Renal cortex interstitium (tissue), 11 donors: ENCODE measurements around the gene FKBP10. TPM values are rescaled to one million over a fixed set of nuclear protein-coding genes. Genes with fewer than 3 reads are reported as not detected.

Source experiments
- DNase-seq, 11 donors: peaks; one replicate each; pipeline ENCODE4 v3.0.0-alpha.2; 2013; ENCODE audit warnings: low read depth in 9 of 11, low spot score in 4 of 11; ENCODE audit errors: extremely low read depth in 1 of 11
- polyA plus RNA-seq, 3 donors: library from polyadenylated mRNA; unstranded; fragments of 120-200 nt; gene quantifications; one replicate each; pipeline ENCODE4 v1.2.1, GENCODE V29; 2013; ENCODE audit not compliant: insufficient read length in 3 of 3

The FKBP10 gene
- polyA plus RNA-seq, 3 donors, result 133 to 178 (median 165) TPM

DNA sequence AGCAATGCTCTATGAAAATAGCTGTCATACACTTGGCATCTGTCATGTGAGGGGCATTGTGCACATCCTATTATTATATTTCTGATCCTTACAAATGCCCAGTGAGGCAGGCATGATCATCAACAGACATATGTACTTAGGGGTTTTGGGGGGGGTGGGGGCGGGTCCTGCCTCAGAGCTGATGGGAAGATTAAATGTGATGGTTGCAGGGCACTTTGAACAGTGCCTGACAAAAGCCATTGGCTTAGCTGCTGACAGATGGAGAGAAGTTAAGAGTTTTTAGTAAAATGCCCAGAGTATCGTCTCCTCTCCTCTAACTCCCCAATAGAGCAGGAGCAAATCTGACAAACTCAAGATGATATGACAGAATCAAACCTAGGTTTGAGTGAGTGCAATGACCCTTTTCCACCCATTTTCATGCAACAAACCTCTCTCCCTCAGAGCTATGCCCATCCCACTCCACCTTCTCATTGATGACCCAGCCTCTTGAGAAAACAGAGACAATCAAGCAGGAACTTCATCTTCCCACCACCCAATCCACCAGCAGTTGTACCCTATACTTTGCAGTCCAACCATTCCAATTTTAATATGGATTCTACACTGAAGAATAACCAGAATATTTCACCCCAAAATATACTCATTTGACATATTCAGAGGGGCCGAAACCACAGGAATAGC, 47.6 kb downstream of the FKBP10 start:
- no peak for DNase-seq

DNA sequence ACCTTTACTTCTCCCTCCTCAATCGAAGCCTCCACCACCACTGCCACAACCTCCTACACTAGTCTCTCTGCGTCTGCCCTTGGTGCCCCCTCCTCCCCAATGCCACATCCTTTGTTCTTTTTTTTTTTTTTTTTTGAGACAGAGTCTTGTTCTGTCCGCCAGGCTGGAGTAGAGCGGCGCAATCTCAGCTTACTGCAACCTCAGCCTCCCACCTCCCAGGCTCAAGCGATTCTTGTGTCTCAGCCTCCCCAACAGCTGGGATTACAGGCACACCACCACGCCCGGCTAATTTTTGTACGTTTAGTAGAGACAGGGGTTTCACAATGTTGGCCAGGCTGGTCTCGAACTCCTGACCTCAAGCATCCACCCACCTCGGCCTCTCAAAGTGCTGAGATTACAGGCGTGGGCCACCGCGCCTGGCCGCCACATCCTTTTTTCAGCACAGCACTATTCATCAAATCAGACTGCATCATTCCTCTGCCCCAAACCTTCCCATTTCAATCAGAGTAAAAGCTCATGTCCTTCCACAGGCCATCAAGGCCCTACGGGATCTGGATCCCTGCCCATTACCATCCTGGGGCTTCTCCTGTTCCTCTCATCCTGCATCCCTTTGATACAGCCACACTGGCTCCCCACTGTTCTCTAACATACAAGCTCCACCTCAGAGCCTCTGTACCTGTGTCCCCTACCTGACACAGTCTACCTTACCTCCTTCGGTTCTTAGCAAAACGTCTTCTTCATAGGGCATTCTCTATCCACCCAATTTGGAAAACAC, 50.5 kb downstream of the FKBP10 start:
- no peak for DNase-seq

DNA sequence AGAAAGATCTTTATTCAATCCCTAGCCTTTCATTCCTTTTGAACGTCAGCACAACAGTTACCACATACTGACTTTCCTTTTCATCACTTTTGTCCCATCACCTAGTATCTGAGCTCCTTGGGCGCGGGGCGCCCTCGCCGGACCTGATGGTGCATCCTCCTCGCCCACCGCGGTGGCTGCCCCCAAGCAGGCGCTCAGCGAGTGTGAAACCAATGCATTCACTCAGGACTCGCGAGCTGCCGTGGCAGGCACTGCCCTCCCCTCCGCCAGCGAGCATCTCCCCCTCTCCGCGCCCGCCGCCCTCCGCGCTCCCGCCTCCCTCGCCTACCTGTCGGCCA, 51.7 kb downstream of the FKBP10 start:
- DNase-seq, result peak in 2 of 11 donors; percentile 15 to 32

DNA sequence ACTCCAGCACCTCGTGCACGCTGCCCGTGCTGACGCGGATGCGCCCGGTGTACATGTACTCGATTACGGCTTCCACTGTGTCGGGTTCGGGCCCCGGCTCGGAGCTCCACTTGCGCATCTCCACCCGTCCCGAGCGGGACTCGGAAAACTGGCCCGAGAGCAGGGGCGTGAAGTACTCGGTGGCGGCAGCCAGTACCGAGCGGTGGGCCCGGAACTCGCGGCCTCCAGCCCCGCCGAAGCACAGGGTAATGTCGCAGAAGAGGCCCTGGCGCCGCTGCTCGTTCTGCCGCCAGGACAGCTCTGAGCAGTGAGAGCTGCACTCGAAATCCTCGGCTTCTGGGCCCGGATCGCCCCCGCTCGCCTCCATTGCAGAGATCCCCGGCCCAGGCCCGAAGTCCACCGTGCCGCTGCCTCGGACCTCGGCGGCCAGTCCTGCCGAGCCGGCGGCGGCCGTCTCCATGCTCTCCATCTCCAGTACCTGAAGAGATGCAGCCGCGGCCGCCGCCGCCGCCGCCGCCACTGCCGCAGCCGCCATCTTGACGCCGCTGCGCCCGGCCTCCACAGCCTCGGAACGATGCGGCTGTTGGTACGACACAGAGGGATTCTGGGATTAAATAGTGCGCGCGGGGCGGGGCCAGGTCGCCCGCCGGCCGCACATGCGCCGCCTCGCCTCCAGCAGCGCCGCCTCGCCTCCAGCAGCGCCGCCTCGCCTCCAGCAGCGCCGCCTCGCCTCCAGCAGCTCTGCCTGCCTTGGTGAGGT, 52.2 kb downstream of the FKBP10 start, which contains the start of gene KLHL11:
Gene KLHL11, minus strand, starts transcription at position 588 of the 760 bp plus-strand sequence. Its CDS starts 53 bp downstream, at position 535.
- peak; percentile 54 to 90 (median 86) for DNase-seq

DNA sequence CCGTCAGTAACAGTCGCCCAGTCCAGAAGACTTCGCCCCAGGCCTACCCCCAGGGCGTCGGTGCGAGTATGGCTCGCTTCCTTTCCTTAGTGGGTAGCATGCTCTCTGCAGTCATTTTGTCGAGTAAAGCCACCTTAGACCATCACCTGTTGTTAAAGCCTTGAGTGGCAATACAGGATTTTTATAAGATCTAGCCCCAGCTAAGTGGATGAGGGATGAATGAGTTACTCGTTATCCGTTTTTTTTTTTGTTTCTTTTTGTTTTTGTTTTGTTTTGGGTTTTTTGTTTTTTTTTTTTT, 52.7 kb downstream of the FKBP10 start:
- peak in 1 of 11 donors; percentile 25 for DNase-seq

DNA sequence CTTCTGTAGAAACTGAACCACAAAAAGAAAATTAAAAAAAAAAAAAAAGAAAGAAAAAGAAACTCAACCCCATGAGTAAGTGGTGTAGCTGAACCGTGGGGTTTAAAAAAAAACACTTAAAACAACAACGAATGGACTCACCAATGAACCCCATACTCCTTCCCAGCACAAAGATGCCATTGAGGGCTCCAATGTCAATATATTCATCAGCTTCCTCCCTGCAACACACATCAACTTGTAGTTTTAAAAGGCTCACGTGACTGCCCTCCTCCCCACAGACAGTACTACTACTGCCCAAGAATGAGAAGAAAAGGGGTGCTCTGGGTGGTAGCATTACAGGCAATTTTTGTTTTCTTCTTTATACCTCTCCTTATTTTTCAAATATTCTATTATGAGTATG, 55.8 kb downstream of the FKBP10 start:
- no peak for DNase-seq

DNA sequence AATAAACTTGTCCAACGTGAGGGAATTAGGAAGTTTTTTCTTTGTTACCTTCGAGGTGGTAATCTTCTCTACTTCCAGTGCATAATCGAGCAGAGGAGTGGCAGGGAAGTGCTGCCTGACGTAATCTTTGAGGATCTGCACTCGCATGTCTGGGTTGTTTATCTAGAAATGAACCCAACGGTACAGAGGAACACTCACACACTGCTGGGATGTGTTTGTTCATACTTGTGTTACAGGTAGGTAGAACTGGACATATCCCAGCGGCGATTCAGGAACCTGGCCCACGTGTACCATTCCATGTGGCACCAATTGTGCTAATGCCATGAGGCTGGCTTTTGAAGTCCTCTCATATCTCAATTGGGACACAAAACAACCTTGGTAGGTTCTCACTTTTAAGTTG, 56.6 kb downstream of the FKBP10 start:
- DNase-seq, result no peak

DNA sequence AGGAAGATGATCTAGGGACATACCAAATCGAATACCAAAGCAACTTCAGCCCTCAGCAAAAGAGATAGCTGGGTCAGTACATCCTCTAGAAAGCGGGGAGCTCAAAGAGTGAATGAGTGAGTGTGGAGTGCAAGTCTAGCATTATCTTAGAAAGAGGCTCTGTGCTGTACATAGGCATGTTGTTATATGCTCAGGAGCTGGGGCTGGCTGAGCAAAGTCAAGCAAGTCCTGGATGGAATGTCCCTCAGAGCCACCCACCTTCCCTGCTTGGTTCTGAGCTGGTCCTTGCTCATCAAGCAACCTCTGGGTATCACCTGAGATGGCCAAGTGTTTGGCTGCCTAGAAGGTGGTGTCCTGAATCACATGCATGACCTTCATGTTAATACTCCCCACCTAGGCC, 57.3 kb downstream of the FKBP10 start:
- DNase-seq, result no peak

DNA sequence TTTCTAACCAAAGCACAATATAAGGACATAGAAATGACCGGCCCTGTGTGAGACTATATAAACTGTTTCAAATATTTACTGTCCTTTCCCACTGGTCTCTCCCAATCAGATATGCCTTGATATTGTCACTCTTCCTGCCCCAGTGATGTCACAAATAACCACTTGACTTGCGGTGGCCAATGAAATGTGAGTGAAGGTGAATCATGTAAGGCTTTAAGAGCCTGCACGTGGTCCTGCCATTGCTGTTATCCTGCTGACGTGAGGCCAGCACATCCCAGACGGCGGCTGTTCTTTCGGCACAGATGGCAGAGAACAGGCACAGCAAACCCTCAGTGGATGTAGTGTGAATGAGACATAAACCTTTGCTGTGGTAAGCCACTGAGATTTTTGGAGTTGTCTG, 57.8 kb downstream of the FKBP10 start:
- DNase-seq, result no peak

DNA sequence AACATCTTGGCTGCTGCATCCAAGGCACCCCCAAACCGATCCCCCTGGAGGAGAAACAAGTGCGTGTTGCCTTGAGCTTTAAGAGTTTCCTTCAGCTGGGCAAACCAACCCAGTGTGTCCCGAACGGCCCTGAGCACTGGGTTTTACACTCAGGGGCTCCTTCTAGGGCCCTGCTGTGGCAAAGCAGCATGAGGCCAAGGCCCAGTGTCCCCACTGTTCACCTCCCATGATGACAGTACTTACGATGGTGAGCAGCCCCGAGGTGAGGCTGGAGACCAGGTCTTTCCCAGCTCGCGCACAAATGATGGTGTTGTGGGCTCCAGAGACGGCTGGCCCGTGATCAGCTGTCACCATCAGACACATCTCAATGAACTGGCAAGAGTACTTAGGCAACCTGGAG, 59.0 kb downstream of the FKBP10 start:
- DNase-seq, result no peak

Other genes starting within 250 kb of the FKBP10 start
- gene KRT9, start 240.9 kb upstream of the FKBP10 start, polyA plus RNA-seq, result under 1 TPM in 1 of 3 donors, not detected in 2; 0.07 TPM
- under 1 TPM in 1 of 3 donors, not detected in 2; 0.39 TPM for gene KRT14, start 226.1 kb upstream of the FKBP10 start, polyA plus RNA-seq
- not detected for gene KRT16, start 200.2 kb upstream of the FKBP10 start, polyA plus RNA-seq
- 10 to 100 TPM in 1 of 3 donors, 1 to 10 TPM in 2; 1.6 to 12.0 (median 3.2) TPM for gene KRT17, start 188.4 kb upstream of the FKBP10 start, polyA plus RNA-seq
- gene EIF1, start 124.1 kb upstream of the FKBP10 start, polyA plus RNA-seq, result 100 to 1,000 TPM; 706 to 791 (median 745) TPM
- not detected for gene GAST, start 100.7 kb upstream of the FKBP10 start, polyA plus RNA-seq
- gene HAP1, start 78.4 kb upstream of the FKBP10 start, polyA plus RNA-seq, result 1 to 10 TPM in 1 of 3 donors, under 1 TPM in 2; 0.90 to 1.2 (median 0.90) TPM
- 100 to 1,000 TPM; 169 to 222 (median 221) TPM for gene JUP, start 26.3 kb upstream of the FKBP10 start, polyA plus RNA-seq
- 10 to 100 TPM; 31.4 to 47.4 (median 40.1) TPM for gene P3H4, start 1.1 kb upstream of the FKBP10 start, polyA plus RNA-seq
- 10 to 100 TPM; 79.5 to 95.7 (median 89.9) TPM for gene NT5C3B, start 23.2 kb downstream of the FKBP10 start, polyA plus RNA-seq
- under 1 TPM; 0.16 to 0.33 (median 0.26) TPM for gene KLHL10, start 24.8 kb downstream of the FKBP10 start, polyA plus RNA-seq
- gene KLHL11, start 52.4 kb downstream of the FKBP10 start, polyA plus RNA-seq, result 1 to 10 TPM; 9.0 to 9.8 (median 9.7) TPM
- gene ACLY, start 105.9 kb downstream of the FKBP10 start, polyA plus RNA-seq, result 10 to 100 TPM; 87.1 to 95.2 (median 88.7) TPM
- 1 to 10 TPM; 5.6 to 9.1 (median 8.4) TPM for gene ODAD4, start 117.6 kb downstream of the FKBP10 start, polyA plus RNA-seq
- gene CNP, start 153.8 kb downstream of the FKBP10 start, polyA plus RNA-seq, result 10 to 100 TPM; 56.5 to 84.0 (median 68.4) TPM
- 100 to 1,000 TPM; 153 to 162 (median 154) TPM for gene DNAJC7, start 204.4 kb downstream of the FKBP10 start, polyA plus RNA-seq
- 10 to 100 TPM; 48.9 to 58.2 (median 49.8) TPM for gene NKIRAS2, start 207.1 kb downstream of the FKBP10 start, polyA plus RNA-seq
- gene C17orf113, start 237.6 kb downstream of the FKBP10 start, polyA plus RNA-seq, result 1 to 10 TPM; 3.4 to 6.4 (median 4.6) TPM